A673 (cell line): ENCODE measurements around the gene CLTCL1.

Experiments used
- CTCF ChIP-seq: fragments of 300-800, 200-600 bp; sonication (generic); conservative IDR thresholded peaks from 2 replicates; pipeline ENCODE4 v1.5.1; 2017; ENCODE audit warnings: low read depth, mild to moderate bottlenecking, antibody characterized with exemption, low read length, moderate library complexity, mixed read lengths
- EZH2 ChIP-seq: fragments of 200-600 bp; sonication (generic); IDR thresholded peaks from 2 replicates; pipeline ENCODE4 v1.6.1; 2017; ENCODE audit warnings: borderline replicate concordance, low read depth, mild to moderate bottlenecking, mixed read lengths, antibody characterized with exemption, low read length; ENCODE audit not compliant: poor library complexity, severe bottlenecking

- TF ChIP-seq EZH2 (no peak), CTCF (no peak)
Observed at GRCh38 chr22:19260804-19261203, 30.7 kb downstream of the CLTCL1 start.
